Bronchial epithelial cell (primary cell): Measurements from ENCODE around the gene IFIT2. TPM values are rescaled to one million over a fixed set of nuclear protein-coding genes. Genes with fewer than 3 reads are reported as not detected.

Source experiments
- DNase-seq: peaks from one replicate; pipeline ENCODE4 v3.0.0-alpha.2; 2010; ENCODE audit warnings: low read depth
- FAIRE-seq: peaks from 2 replicates; lab custom pipeline; 2011; peaks lifted over from hg19 to GRCh38; lab: Jason Lieb, UNC
- H3K27me3 ChIP-seq: 2 replicates; pipeline ENCODE4 v1.5.1; 2011; ENCODE audit warnings: low read length; ENCODE audit not compliant: control insufficient read depth, insufficient read depth
- H3K36me3 ChIP-seq: 2 replicates; pipeline ENCODE4 v1.5.1; 2011; ENCODE audit warnings: low read length; ENCODE audit not compliant: control insufficient read depth, insufficient read depth
- H3K4me3 ChIP-seq: 2 replicates; pipeline ENCODE4 v1.5.1; 2011; ENCODE audit warnings: mild to moderate bottlenecking, low read depth, low read length, control low read depth
- total RNA-seq: library from RNA; depleted of rRNA; stranded (reverse); fragments of >200 nt; gene quantifications from 2 replicates; pipeline ENCODE4 v1.2.1, GENCODE V29; 2014
- TF ChIP-seq, protein P1 (sequence below): IDR thresholded peaks from 2 replicates; pipeline ENCODE4 v1.5.1; 2011; ENCODE audit warnings: mild to moderate bottlenecking, moderate library complexity, low read length, control low read depth, inconsistent platforms; ENCODE audit not compliant: insufficient read depth, severe bottlenecking

The IFIT2 gene
- total RNA-seq, 1 donor from 2014 or later: 0.26 TPM

DNA sequence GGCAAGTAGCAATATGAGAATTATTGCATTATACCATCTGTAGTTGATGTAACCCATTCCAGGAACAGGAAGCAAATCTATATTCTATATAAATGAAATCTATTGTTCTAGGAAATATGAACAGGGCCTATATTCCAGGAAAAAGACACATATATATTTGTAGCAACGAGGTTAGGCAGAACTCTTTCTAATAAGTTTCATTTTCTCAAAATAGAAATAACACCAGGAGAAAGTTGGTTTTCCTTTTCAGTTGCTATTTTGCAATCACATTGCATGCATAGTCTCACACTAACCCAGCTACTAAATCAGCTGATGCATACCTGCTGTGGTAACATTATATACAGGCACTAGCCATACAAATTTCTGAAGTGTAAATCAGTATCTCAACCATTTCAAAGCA, 6.2 kb upstream of the IFIT2 start:
- H3K4me3 ChIP-seq: no peak overlapping the region
- DNase-seq (peak; percentile 53), FAIRE-seq (no peak)
- no peaks in the 10 kb centered on the region for H3K27me3 ChIP-seq
- H3K36me3 ChIP-seq: no peaks in the 10 kb centered on the region
- TF ChIP-seq, protein P1, sequence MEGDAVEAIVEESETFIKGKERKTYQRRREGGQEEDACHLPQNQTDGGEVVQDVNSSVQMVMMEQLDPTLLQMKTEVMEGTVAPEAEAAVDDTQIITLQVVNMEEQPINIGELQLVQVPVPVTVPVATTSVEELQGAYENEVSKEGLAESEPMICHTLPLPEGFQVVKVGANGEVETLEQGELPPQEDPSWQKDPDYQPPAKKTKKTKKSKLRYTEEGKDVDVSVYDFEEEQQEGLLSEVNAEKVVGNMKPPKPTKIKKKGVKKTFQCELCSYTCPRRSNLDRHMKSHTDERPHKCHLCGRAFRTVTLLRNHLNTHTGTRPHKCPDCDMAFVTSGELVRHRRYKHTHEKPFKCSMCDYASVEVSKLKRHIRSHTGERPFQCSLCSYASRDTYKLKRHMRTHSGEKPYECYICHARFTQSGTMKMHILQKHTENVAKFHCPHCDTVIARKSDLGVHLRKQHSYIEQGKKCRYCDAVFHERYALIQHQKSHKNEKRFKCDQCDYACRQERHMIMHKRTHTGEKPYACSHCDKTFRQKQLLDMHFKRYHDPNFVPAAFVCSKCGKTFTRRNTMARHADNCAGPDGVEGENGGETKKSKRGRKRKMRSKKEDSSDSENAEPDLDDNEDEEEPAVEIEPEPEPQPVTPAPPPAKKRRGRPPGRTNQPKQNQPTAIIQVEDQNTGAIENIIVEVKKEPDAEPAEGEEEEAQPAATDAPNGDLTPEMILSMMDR: no peak

DNA sequence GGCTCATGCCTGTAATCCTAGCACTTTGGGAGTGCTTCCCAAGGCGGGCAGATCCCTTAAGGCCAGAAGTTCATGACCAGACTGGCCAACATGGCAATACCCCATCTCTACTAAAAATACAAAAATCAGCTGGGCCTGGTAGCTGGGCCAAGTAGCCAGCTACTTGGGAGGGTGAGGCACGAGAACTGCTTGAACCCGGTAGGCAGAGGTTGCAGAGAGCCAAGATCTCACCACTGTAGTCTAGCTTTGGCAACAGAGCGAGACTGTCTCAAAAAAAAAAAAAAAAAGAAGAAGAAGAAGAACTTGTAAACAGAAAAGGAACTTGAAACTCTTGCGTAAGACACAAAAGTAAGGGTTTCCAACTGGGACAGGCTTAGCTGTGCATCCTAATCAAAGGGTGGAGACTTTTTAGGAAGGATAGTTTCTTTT, 5.6 kb upstream of the IFIT2 start:
- H3K36me3 ChIP-seq: no peaks in the 10 kb centered on the region
- no peaks in the 10 kb centered on the region for H3K27me3 ChIP-seq
- TF ChIP-seq, protein P1: no peak
- H3K4me3 ChIP-seq: no peak overlapping the region
- DNase-seq: peak; percentile 32
- no peak for FAIRE-seq

DNA sequence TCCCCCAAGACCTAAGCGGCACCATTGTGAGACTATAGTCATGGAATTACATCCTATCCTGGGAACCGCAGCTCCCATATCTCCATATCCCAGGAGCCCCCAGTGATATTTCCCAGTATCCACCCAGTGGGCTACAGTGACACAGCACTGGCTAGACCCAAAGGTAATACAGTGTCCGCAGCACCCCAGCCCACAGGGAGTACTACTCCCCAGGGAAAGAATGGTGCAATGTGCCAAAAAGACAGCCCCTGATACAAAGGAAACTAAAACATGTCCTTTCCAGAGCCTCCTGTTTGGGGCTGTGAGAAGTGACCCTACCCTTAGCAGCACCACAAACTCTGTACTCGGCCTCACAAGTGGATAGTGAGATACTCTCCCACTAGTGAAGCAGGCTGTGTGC, 4.5 kb upstream of the IFIT2 start:
- FAIRE-seq (no peak), DNase-seq (no peak)
- Histone ChIP-seq H3K36me3 (no peaks in the 10 kb centered on the region), H3K27me3 (no peaks in the 10 kb centered on the region), H3K4me3 (no peak overlapping the region)
- TF ChIP-seq, protein P1: no peak

DNA sequence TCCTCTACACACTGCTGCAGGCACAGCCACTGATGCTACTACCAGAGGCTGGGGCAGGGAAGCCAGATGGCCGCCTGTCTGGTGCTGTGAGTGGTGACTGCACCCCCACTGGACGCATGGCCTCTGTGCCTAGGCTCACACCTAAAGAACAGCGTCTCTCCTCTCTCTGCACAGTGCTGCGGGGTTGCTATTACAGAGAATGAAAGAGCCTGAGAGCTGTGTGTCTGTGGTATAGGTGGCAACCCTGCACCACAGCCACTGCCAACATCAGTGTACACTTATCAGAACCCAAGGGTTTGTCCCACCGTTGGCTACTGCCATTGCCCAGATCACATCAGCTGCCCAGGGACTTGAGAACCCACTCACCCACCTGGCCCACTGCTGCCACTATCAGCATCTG, 4.1 kb upstream of the IFIT2 start:
- H3K27me3 ChIP-seq: no peaks in the 10 kb centered on the region
- DNase-seq: no peak
- H3K36me3 ChIP-seq: no peaks in the 10 kb centered on the region
- TF ChIP-seq, protein P1: no peak
- FAIRE-seq: no peak
- H3K4me3 ChIP-seq: no peak overlapping the region

DNA sequence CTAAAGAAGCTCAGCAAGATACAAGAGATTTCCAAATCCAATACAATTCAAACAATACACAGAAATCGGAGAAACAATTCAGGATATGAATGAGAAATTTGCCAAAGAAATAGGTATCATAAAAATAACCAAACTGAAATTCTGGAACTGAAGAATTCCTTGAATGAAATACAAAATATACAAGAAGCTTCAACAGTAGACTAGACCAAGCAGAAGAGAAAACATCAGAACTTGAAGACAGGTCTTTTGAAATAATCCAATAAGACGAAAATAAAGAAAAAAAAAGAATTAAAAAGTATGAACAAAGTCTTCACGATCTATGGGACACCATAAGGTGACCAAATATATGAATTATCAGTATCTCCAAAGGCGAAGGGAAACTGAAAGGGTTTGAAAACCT, 2.8 kb upstream of the IFIT2 start:
- DNase-seq (no peak), FAIRE-seq (no peak)
- H3K27me3 ChIP-seq: no peaks in the 10 kb centered on the region
- H3K4me3 ChIP-seq: no peak overlapping the region
- TF ChIP-seq, protein P1: no peak
- no peaks in the 10 kb centered on the region for H3K36me3 ChIP-seq

DNA sequence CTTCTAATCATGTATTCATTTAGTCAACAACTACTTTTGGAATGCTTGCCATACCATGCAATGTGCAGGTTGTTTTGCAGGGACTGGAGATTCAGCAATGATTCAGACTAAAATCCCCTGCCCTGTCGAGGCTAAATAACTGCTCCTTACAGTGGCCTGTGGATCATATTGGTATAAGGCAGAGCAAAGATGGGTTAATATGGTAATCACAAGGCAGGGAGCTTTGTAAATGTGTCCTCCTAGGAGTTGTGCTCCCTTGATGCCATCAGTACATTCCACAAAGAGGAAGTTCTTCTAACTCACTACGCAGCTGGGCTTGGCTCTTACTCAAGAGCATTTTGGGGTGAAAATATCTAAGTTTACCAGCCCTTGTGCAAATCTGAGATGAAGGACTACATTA, 614 bp upstream of the IFIT2 start:
- peak; percentile 47 for DNase-seq
- TF ChIP-seq, protein P1: no peak
- no peak for FAIRE-seq
- Histone ChIP-seq H3K36me3 (no peaks in the 10 kb centered on the region), H3K4me3 (no peak overlapping the region), H3K27me3 (no peaks in the 10 kb centered on the region)
